ENCODE results near the gene FHIT.

Gene FHIT

DNA sequence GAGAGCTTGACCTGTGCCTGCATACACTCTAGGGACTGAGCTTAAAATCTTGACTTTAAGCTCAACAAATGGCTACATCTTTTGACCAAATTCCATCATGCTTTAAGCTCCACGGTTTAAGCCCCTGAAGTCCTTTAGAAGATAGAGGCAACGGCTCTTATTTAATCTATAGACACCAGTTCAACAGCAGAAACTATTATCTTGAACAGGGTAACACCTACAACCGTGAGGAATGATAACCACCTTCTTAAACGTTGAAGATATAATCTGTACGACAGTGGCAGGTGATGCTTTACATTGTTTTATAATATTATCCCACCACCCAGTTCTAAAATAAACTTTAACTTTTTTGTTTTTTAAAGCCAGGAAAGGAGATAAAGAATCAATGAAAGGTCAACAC lies 1007.8 kb downstream of the FHIT start:
- DNase-seq, result no peak

DNA sequence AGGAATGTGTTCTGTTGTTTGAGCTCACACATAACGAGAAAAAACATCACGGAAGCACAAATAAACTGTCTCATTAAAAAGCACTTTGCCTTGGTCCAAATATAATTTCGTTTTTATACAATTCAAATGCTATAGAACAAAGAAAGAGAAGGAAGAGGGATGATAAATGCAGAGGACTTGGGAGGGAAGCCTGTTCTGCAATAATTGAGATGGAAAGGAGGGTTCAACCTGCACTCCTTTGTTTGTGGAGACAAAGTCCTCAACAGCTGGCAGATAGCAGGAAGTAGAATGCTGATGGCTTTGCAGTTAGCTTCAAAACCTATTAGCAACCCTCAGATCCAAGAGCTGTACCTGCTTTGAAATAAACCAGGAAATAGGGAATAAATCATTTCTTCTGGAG lies 1010.8 kb downstream of the FHIT start:
- DNase-seq, result no peak

DNA sequence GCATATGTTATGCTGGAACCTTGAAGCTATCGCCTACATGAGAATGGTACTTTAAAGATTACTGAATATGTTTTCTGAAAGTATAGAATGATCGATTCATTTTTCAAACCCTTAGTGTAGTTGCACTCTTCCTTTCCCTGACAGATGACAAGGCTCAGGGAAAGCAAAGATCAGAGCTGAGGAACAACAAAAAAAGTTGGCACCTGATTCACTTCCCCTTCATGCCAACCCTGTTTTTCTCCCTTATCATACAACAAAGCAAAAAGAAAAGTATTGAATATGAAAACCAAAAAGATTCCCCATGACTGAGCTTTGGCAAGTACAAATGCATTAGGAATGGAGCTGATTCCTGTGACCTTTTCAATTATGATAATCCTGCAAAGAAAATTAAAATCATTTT lies 1012.7 kb downstream of the FHIT start:
- no peak for DNase-seq

DNA sequence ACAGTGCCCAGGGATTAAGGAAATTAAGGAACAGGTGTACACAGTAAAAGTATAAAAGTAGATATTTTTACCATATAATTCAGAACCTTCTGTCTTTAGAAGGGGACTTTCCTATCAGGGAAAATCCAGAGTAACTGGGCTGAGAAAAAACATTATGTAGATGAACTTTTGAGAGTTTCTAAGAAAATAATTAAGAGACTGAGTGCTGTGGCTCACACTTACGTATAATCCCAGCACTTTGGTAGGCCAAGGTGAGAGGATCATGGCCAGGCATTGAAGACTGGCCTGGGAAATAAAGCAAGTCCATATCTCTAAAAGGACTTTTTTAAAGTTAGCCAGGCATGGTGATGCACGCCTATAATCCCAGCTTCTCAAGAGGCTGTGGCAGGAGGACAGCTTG lies 1021.8 kb downstream of the FHIT start:
- no peak for DNase-seq

DNA sequence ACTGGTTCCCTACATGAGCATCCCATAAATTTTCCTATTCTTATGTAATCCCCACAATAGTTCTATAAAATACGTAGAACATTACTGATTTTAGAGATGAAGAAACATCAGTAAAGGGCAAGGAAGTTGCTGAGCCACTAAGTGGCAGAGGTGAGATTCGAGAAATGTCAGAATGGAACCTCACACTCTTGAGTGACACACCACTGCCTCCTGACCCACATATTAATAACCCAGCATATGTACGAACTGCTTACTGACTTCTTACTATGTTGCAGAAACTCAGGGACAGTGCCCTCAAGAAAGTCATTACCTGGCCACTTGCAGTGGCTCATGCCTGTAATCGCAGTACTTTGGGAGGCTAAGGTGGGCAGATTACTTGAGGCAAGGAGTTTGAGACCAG lies 1022.4 kb downstream of the FHIT start:
- no peak for DNase-seq

DNA sequence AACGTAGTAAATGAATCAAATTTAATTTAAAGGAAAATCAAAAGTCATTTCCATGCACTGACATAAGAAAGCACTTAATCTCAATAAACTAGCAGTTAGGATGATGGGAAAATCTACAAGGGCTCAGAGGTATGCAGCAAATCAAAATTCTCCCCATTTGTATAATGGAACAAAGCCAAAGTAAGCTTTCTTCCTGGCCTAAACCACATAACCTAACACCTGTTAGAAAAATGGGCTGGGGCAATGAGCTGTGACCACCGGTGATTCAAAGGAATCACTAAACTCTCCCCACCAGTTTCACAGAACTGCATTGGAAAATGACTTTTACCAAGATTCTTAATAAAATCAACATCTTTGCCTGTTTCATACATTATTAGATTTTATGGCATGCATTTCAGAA lies 1024.3 kb downstream of the FHIT start:
- DNase-seq, result no peak

DNA sequence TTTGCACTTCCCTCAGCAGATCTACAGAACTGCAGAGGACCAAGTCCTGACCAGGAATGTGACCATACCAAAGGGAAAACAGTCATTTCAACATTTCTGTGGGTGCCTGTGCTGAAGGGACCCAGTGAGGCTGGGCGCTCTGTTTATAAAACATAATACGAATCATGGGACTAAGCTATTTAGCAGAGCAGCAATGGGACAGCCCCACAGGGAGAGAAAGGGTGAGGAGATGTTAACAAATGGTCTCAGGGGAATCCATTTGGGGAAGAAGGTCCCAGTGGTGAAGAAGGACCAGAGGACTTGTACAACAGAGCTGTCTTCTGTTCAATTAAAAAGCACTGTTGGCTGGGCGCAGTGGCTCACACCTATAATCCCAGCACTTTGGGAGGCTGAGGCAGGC lies 1025.4 kb downstream of the FHIT start:
- DNase-seq, result no peak

DNA sequence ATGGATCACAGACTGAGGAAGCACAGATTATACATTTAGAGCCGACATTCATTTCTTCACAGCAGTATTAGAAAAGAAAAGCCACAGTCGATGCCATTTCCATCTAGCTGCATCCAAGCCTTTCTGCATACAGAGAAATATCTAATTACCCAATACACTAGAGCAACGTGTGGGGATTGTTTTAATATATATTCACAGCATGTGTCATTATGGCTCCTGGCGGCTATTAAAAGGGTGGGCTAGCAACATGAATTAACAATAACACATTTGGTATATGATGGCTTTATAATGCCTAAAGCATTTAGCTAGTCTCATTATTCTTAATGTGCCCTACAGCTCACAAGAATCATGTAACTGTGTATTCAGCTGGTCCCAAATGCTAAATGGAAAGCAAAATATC lies 1030.5 kb downstream of the FHIT start:
- no peak for DNase-seq

DNA sequence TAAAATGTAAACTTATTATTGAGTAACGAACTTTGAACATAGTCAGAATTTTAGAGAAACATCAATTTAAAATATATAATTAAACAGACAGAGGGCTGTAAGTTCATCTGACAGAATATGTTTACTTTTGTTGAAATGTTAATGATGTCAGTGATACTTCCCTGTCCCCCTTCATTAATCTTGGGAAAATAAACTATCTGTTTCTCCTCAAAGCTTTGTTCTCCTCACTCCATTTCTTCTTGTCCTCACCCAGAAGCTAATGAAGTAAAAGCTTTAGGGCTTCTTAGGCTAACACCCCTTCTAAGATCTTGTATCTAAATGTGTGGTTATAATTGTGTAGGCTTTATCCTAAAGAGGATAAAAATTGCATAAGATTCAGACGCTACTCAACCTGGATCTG lies 1031.8 kb downstream of the FHIT start:
- DNase-seq, result no peak

DNA sequence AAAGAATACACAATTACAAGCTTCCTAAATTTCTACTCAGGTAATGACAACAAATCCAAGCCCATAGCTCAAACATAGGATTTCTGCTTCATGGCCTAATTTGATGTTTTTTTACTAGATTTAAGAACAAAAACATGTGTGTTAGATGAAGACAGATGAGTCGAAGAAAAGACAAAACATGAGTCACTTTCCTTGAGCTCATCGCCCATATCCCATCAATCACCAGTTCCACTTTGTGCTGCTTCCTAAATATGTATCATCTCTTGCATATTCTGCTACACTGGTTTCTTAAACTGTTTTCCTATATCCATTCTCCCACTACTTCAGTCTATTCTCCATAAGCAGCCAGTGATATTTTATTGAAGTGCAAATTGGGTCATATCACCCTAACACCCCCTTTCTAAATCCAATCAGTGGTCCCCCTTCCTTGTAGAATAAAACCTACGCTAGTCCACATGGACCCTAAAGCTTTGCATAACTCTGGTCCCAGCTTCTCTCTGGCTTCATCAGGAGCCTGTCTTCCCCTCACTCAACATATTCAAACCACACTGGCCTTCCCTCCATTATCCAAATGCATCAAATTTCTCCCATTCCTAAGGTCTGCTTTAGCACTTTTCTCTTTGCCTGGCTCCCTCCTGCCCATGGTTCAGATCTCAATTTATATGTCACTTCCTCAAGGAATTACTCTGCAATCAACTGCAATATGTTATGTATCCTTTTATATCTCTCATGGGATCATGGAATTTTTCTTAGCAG lies 1033.9 kb downstream of the FHIT start:
- DNase-seq, result no peak

DNA sequence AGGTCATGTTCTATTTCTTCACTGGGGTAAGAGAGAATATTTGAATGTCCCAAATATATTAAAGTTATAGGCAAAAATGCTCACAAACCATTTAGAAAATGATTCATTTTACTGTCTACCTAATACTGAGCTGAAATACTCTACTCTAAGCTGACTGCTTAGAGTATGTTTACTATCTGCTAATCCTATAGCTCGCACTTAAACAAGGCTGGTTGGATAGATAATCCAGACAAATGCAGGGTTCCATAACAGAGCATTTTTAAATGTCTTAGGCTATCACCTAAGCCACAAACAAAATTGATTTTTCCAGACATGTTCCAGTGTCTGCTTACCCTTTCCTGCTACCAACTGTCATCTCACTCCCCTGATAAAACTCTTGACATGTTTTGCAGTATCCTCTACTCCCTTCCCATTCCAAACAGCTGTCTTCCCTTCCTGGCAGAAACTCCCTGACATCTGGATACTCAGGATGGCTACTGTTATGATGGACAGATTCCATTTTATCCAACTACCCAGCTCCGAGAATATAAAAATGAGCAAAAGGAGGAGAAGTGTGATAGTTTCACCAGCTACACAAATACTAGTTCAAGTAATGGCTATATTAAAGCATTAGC lies 1034.7 kb downstream of the FHIT start:
- no peak for DNase-seq

DNA sequence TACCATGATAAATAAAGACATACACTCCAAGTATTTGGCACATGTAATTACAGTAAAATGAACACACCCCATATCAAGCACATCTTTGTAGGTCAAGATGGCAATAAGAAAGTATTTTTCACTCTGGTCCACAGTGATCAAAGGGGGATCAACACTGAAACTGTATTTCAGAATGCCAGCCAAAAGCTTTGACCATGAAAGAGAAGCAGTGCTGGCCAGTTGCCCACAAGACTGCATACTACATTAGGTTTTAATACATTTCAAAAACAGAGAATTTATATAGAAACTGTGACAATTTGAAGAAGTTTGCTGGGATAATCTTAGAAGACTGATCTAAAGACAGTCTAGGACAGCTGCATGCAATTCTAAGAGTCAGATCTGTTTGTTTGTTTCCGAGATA lies 1035.3 kb downstream of the FHIT start:
- DNase-seq, result no peak

DNA sequence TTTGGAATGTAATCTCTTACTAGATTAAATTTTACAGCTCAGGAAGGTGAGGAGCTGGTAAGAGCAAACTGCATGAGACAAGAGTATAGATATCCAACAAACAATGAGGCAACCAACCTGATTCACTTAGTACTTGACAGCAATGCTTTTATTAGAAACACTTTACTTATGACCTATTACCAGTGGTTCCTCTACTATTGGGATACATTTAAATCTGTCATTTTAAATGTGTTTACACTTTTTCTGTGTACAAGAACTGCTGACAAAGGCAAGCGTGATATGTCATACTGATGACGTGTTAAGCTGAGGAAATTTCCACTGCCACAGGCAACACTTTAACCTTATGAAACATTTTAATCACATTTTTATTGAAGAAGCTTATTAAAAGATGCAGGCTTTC lies 1043.3 kb downstream of the FHIT start:
- no peak for DNase-seq

DNA sequence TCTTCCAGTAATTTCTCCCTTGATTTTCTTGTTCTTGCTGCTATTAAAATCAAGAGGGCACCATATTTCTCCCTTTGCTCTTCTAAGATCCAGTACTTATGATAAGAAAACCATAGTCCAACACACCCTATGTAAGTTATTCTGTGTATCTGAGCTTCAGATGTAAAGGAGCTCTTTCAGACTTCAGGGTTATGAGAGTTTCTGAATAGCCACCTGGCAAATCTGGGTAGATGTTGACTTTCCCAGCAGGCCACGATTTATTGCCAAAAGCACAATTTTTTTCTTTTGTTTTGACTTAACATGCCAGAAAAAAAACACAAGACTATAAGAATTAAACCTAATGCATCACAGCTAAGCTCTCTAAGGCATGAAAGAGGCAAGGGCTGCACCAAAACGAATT lies 1045.0 kb downstream of the FHIT start:
- no peak for DNase-seq

DNA sequence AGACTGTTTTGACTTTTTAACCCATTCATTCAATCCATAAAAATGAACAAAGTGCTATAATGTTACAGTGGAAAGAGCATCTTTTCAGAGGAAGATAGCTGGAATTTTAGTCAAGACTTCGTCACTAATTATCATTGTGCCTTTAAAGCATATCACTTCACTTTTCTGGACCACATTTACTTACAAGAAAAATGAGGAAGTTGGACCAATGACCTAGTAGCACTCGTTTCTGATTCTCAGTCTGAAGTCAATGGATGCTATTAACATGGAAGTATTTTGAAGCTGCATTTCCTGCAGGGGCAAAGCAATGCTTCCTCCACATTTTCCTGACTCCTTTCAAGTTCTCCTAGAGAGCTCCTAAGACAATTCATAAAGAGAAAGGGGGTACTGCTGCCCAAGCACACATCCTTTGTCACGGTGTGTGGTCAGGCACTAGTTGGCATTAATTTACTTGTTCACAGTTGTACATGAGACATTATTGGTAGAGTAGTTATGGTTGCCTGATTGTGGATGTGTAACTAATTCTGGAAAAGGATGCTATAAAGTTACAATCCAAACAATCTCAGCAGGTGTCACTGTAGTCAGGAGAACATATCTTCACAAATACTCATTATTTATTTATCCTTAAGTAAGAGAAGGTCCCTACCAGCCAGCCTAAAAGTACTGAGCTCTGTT lies 1049.1 kb downstream of the FHIT start:
- DNase-seq, result no peak

DNA sequence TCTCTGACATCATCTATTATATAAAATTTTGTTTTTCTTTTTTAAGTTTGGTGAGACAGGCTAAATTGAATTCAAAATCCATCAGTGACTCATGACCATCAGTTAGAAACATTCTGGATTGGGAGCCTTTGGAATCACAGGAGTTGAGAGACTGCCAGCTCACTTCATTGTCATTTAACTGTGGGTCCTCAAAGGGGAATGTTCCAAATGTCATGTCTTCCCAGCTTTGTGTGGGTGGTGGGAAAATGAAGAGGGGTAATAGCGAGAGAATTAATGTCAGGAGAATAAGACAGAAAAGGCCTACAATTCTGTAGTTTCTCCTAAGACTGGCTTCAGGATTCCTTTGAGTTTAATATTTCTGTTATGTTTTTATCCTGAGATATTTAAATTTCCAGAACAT lies 1051.9 kb downstream of the FHIT start:
- DNase-seq, result no peak

DNA sequence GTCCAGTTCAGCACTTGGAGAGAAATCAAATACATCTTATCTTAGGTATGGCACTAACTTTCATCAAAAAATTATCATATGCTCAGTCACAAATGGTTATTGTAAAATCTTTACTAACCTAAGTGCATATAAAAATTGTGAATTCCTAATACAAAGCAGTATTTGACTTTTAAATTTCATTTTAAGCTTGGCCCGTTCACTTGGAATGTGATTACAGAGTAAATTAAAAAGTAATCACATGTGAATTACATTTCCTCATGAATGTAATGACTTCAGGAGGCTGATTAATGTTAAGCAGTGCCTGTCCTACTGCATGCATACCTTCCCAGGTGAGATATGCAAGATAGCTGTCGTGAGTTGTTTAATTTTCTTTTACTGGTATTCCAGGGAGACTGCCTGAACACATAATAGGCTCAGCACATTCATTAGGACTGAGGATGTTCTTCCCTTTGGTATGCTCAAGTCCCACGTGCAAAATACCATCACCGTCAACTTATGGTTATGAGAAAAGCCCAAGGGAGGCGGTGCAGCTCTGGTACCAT lies 1053.0 kb downstream of the FHIT start:
- no peak for DNase-seq

DNA sequence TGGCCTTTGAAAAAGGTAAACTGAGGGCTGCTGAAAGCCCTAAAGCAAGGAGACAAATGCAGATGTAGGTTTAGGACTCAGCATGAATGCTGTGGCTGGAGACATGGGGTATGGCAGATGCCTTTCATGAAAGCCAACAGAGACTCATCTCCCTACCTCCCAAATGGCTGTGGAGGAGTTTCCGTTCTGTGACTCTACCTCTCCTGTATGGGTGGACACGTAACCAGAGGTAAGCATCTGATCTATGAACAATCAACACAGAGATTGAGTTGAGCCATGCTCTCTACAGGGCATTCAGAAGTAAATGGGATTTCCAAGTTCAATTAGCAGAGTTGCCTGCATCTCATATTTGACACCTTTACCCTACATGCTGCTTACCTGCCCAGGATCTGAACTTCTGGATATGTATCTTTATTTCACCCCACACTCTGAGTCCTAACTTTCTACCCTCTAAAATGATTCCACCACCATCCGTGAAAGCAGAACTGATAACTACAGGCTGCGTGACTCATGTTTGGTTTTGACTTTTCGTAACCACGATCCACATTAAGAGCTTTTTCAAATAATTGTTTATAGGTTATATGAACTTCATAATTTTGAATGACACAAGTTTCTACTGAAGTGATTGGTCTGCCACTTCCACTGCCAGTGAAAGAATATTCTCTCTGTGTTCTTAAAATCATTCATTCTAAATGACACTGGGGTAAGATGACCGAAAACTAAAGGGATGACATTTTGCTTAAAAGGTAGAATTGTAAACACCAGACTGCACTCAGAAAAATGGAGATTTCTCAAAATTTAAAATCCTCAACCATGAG lies 1058.7 kb downstream of the FHIT start:
- peak; percentile 0 to 2 for DNase-seq

DNA sequence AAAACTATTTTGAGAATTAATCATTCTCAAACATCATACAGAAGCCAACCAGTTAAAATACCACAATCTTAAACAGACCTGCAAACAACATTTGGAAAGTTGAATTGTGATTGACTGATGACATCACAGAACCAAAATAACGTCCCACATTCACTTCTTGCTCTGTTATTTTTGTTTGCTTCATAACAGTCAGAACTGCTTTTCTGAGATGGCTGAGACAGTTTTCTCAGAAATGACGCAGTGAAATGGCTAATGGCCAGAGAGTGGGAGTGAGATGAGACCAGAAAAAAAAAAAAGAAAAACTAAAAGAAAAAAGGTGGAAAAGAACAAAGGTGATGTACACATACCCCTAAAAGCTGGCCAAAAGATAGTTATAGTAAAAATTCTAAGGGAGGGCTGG lies 1061.2 kb downstream of the FHIT start:
- DNase-seq, result no peak

DNA sequence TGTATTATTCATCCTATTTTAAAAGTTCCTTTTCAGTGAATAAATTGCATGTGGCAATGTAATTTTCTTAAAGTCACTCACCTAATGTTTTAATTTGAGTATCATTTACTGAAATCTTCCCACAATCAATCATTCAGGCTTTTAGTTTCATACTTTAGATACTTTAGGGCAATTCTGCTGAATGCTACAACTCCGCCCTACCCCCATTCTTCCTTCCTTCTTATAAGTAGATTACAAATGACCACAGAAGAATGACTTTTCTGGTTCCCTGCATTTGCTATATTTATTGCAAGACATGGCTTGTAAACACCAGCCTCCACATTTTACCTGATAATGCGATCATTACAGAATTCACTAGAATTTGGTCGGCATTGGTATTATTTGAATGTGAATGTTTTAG lies 1061.9 kb downstream of the FHIT start:
- DNase-seq, result no peak

DNA sequence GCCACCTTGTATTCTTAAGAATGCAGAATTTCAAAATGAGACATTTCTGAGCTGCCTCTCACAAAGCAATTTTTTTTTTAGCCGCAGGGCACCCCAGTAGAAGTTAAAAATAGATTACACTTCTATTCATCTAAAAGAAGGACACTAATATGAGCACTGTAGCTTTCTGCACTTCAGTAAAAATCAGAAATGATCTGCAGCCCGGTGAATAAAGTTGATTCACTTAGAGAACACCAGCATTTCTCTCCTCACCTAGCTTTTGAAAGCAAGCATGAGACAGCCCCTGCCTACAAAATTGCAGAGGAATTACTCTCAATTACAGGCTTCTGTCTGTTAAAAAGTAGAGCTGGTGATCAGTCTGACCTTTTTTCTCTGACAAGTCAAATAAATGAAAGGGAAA lies 1062.4 kb downstream of the FHIT start:
- DNase-seq, result no peak

DNA sequence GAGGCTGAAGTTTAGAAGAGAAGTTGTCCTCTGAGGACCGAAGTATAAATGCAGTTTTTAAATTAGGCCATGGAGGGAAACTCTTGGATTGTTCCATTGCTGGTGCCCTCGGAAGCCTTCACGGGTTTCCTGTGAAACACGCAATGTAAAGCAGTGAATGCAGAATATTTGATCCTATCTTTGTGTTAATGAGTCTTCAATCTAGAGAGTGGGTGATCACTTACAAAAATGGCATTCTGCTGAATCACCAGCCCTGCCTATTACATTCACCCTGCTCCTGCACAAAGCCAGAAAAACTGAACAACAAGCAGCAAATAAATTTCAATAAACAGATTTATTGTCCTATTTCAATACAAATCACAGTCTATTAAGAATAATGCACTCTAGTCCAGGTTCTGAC lies 1063.9 kb downstream of the FHIT start:
- no peak for DNase-seq

DNA sequence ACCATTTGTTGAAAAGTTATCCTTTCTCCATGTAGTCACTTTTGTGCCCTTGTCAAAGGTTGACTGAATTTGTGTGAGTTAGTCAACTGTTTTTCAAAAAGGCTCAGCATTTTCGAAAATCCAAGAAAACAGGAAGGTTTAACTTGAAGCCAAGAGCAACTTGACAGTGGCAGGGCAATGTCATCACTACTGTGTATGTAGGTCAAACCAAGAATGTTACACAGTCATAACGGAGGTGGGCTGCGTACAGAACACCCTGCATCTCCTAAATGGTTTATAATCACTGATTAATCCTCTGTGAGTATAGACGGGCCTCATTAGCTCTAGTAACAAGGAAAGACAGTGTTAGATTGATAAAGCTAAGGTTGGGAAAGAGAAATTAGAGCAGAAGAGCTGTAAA lies 1064.9 kb downstream of the FHIT start:
- DNase-seq, result no peak

Data from stimulated activated CD4-positive, alpha-beta T cell treated with anti-CD3 and anti-CD28 coated beads, Interleukin-2, amount 100 ng/mL, for 48 hours (primary cell).